Esophagus squamous epithelium (tissue), 4 donors: ENCODE measurements around the gene PSMD5.

Experiments used
- CTCF ChIP-seq, 6 experiments: fragments of 450-650 bp in 4 of 6; fragments of 200-600 bp in 2 of 6; sonication (generic) in 2 of 6; IDR thresholded peaks; one replicate each; pipeline ENCODE4 v1.5.1; 2016 to 2019; ENCODE audit warnings: antibody characterized with exemption in 6 of 6, mild to moderate bottlenecking in 4 of 6, moderate library complexity in 4 of 6
- POLR2A ChIP-seq, 4 donors: fragments of 450-650 bp; IDR thresholded peaks; one replicate each; pipeline ENCODE4 v1.6.1; 2017; ENCODE audit warnings: antibody characterized with exemption in 4 of 4, mild to moderate bottlenecking in 4 of 4, moderate library complexity in 3 of 4

GRCh38 chr9:120869360-120869687, 26.6 kb upstream of the PSMD5 start:
- TF ChIP-seq CTCF (IDR thresholded peaks at IDR 0.05), result peak in 1 of 6 experiments; percentile 3
- TF ChIP-seq POLR2A (IDR thresholded peaks at IDR 0.05), result no peak
